Astrocyte (in vitro differentiated cells and primary cell): ENCODE results near the gene CLPSL1. TPM values are rescaled to one million over a fixed set of nuclear protein-coding genes. Genes with fewer than 3 reads are reported as not detected.
A peak's percentile ranks its signal among the peaks of the same experiment; 100 is the strongest.

Source experiments
- DNase-seq: peaks from one replicate; pipeline ENCODE4 v3.0.0-alpha.2; 2010; ENCODE audit warnings: low read depth
- FAIRE-seq: peaks from 2 replicates; lab custom pipeline; 2011; peaks lifted over from hg19 to GRCh38; lab: Jason Lieb, UNC
- H2AFZ ChIP-seq: 2 replicates; pipeline ENCODE4 v1.6.0; 2012; ENCODE audit warnings: low read depth, low read length, inconsistent platforms
- H3K27ac ChIP-seq: 2 replicates; pipeline ENCODE4 v1.5.1; 2011; ENCODE audit warnings: low read depth, low read length, inconsistent platforms
- H3K27me3 ChIP-seq: 2 replicates; pipeline ENCODE4 v1.6.0; 2011; ENCODE audit warnings: low read length, inconsistent platforms; ENCODE audit not compliant: insufficient read depth
- H3K36me3 ChIP-seq: 2 replicates; pipeline ENCODE4 v1.5.1; 2011; ENCODE audit warnings: low read length, inconsistent platforms; ENCODE audit not compliant: insufficient read depth
- H3K4me1 ChIP-seq: 2 replicates; pipeline ENCODE4 v1.5.1; 2011; ENCODE audit warnings: low read length, inconsistent platforms; ENCODE audit not compliant: insufficient read depth
- H3K4me2 ChIP-seq: 2 replicates; pipeline ENCODE4 v1.6.0; 2012; ENCODE audit warnings: low read length, inconsistent platforms
- H3K4me3 ChIP-seq: 2 replicates; pipeline ENCODE4 v1.5.1; 2011; ENCODE audit warnings: low read depth, mild to moderate bottlenecking, low read length, inconsistent platforms; ENCODE audit not compliant: insufficient read depth
- H3K79me2 ChIP-seq: 2 replicates; pipeline ENCODE4 v1.6.0; 2012; ENCODE audit warnings: mild to moderate bottlenecking, low read length, inconsistent platforms; ENCODE audit not compliant: insufficient read depth
- H3K9ac ChIP-seq: 2 replicates; pipeline ENCODE4 v1.6.0; 2012; ENCODE audit warnings: mild to moderate bottlenecking, low read length, inconsistent platforms
- H3K9me3 ChIP-seq: 2 replicates; pipeline ENCODE4 v1.5.1; 2012; ENCODE audit warnings: low read depth, mild to moderate bottlenecking, low read length, inconsistent platforms; ENCODE audit not compliant: insufficient read depth
- H4K20me1 ChIP-seq: 2 replicates; pipeline ENCODE4 v1.6.0; 2012; ENCODE audit warnings: low read length, inconsistent platforms; ENCODE audit not compliant: insufficient read depth
- H3K27ac Mint-ChIP-seq: one replicate; pipeline ENCODE4 v1.8.0; 2021; ENCODE audit warnings: mild to moderate bottlenecking, mixed read lengths; ENCODE audit not compliant: unreplicated experiment
- H3K27me3 Mint-ChIP-seq: one replicate; pipeline ENCODE4 v1.8.0; 2021; ENCODE audit warnings: low read depth, mixed read lengths; ENCODE audit not compliant: unreplicated experiment
- H3K36me3 Mint-ChIP-seq: one replicate; pipeline ENCODE4 v1.8.0; 2021; ENCODE audit warnings: low read depth, mixed read lengths; ENCODE audit not compliant: unreplicated experiment
- H3K4me1 Mint-ChIP-seq: one replicate; pipeline ENCODE4 v1.8.0; 2021; ENCODE audit warnings: low read depth, mixed read lengths; ENCODE audit not compliant: unreplicated experiment
- H3K4me3 Mint-ChIP-seq: one replicate; pipeline ENCODE4 v1.8.0; 2021; ENCODE audit warnings: mild to moderate bottlenecking, moderate library complexity, mixed read lengths; ENCODE audit not compliant: unreplicated experiment
- H3K9me3 Mint-ChIP-seq: one replicate; pipeline ENCODE4 v1.8.0; 2021; ENCODE audit warnings: mild to moderate bottlenecking, mixed read lengths; ENCODE audit not compliant: unreplicated experiment
- CTCF ChIP-seq: IDR thresholded peaks from 2 replicates; pipeline ENCODE4 v1.5.1; 2011; ENCODE audit warnings: low read depth, mild to moderate bottlenecking, inconsistent platforms, low read length, moderate library complexity; ENCODE audit not compliant: insufficient read depth
- EZH2 ChIP-seq: IDR thresholded peaks from 2 replicates; pipeline ENCODE4 v1.6.1; 2012; ENCODE audit warnings: mild to moderate bottlenecking, low read length, inconsistent platforms; ENCODE audit not compliant: insufficient read depth
- total RNA-seq: library from RNA; stranded (reverse); gene quantifications from 2 replicates; pipeline ENCODE4 v1.2.1, GENCODE V29; 2021

The CLPSL1 gene
- total RNA-seq, 1 donor from 2014 or later = not detected

GRCh38 chr6:35786272-35786671 is 5.5 kb downstream of the CLPSL1 start:
- no peaks in the 10 kb centered on the region for H3K9me3 ChIP-seq
- H3K4me2 ChIP-seq = no peak overlapping the region
- H3K4me1 Mint-ChIP-seq = no peaks in the 10 kb centered on the region
- H2AFZ ChIP-seq = no peak overlapping the region
- peaks cover 44% of the 10 kb centered on the region for H3K27me3 Mint-ChIP-seq
- H3K4me3 ChIP-seq = no peak overlapping the region
- no peaks in the 10 kb centered on the region for H3K36me3 Mint-ChIP-seq
- H3K9me3 Mint-ChIP-seq = peaks cover 4% of the 10 kb centered on the region
- peaks cover 30% of the 10 kb centered on the region for H3K27me3 ChIP-seq
- H3K79me2 ChIP-seq = no peaks in the 10 kb centered on the region
- no peaks in the 10 kb centered on the region for H3K4me1 ChIP-seq
- H3K9ac ChIP-seq = no peak overlapping the region
- H3K36me3 ChIP-seq = no peaks in the 10 kb centered on the region
- no peak for FAIRE-seq
- DNase-seq = no peak
- H3K27ac Mint-ChIP-seq = no peak overlapping the region
- H3K27ac ChIP-seq = no peak overlapping the region
- no peak overlapping the region for H3K4me3 Mint-ChIP-seq
- no peaks in the 10 kb centered on the region for H4K20me1 ChIP-seq
- TF ChIP-seq CTCF = no peak
- no peak for TF ChIP-seq EZH2

- peaks cover 30% of the 10 kb centered on the region for H3K27me3 ChIP-seq
- no peaks in the 10 kb centered on the region for H4K20me1 ChIP-seq
- H3K27ac ChIP-seq = no peak overlapping the region
- DNase-seq = no peak
- H3K27me3 Mint-ChIP-seq = peaks cover 41% of the 10 kb centered on the region
- no peak overlapping the region for H3K9ac ChIP-seq
- H3K4me3 ChIP-seq = no peak overlapping the region
- H3K4me3 Mint-ChIP-seq = no peak overlapping the region
- no peaks in the 10 kb centered on the region for H3K36me3 Mint-ChIP-seq
- H2AFZ ChIP-seq = peak overlapping the region; percentile 18
- H3K4me1 Mint-ChIP-seq = no peaks in the 10 kb centered on the region
- no peaks in the 10 kb centered on the region for H3K9me3 ChIP-seq
- no peak overlapping the region for H3K27ac Mint-ChIP-seq
- H3K9me3 Mint-ChIP-seq = peaks cover 4% of the 10 kb centered on the region
- FAIRE-seq = no peak
- peak; percentile 2 for TF ChIP-seq EZH2
- TF ChIP-seq CTCF = no peak
- H3K36me3 ChIP-seq = no peaks in the 10 kb centered on the region
- H3K4me1 ChIP-seq = no peaks in the 10 kb centered on the region
- no peaks in the 10 kb centered on the region for H3K79me2 ChIP-seq
- H3K4me2 ChIP-seq = peak overlapping the region; percentile 22
Measured at GRCh38 chr6:35786810-35787209, 6.0 kb downstream of the CLPSL1 start.

- Histone ChIP-seq H3K27ac (no peak overlapping the region), H3K4me3 (no peak overlapping the region), H3K36me3 (no peaks in the 10 kb centered on the region), H3K4me2 (no peak overlapping the region), H3K4me1 (no peaks in the 10 kb centered on the region), H3K9ac (no peak overlapping the region), H3K79me2 (no peaks in the 10 kb centered on the region), H4K20me1 (no peaks in the 10 kb centered on the region), H3K9me3 (no peaks in the 10 kb centered on the region), H3K27me3 (peaks cover 32% of the 10 kb centered on the region), H2AFZ (no peak overlapping the region)
- peaks cover 37% of the 10 kb centered on the region for H3K27me3 Mint-ChIP-seq
- TF ChIP-seq CTCF = no peak
- TF ChIP-seq EZH2 = no peak
- FAIRE-seq = no peak
- no peaks in the 10 kb centered on the region for H3K4me1 Mint-ChIP-seq
- no peak overlapping the region for H3K27ac Mint-ChIP-seq
- DNase-seq = no peak
- no peaks in the 10 kb centered on the region for H3K36me3 Mint-ChIP-seq
- peaks cover 4% of the 10 kb centered on the region for H3K9me3 Mint-ChIP-seq
- H3K4me3 Mint-ChIP-seq = no peak overlapping the region
Measured at GRCh38 chr6:35787266-35788218, 6.7 kb downstream of the CLPSL1 start.
